Measurements from ENCODE around the gene MRAP.
"Not testable (repeated sequence)": the region's sequence is repeated elsewhere in the genome, so short reads cannot be mapped to it uniquely, and the experiment has no call there.

The MRAP gene

GRCh38 chr21:32298658-32299081, at the start of gene MRAP:
Gene MRAP, plus strand, starts transcription at chr21:32298855. Its CDS starts 117 bp downstream, at chr21:32298972.
- in situ Hi-C loops (cut with MboI; ENCODE audit: low sequenced_read_pairs), result no loop called here

GRCh38 chr21:32249511-32250280, 49.0 kb upstream of the MRAP start:
- in situ Hi-C loops (cut with MboI; ENCODE audit: low sequenced_read_pairs), result no loop called here

- in situ Hi-C loops (cut with MboI; ENCODE audit: low sequenced_read_pairs), result no loop called here
Measured at GRCh38 chr21:32252136-32252535, 46.5 kb upstream of the MRAP start.

GRCh38 chr21:32253215-32253641, 45.4 kb upstream of the MRAP start:
- in situ Hi-C loops (cut with MboI; ENCODE audit: low sequenced_read_pairs), result no loop called here

GRCh38 chr21:32256251-32256650, 42.4 kb upstream of the MRAP start:
- in situ Hi-C loops (cut with MboI; ENCODE audit: low sequenced_read_pairs), result no loop called here

- in situ Hi-C loops (cut with MboI; ENCODE audit: low sequenced_read_pairs), result no loop called here
Measured at GRCh38 chr21:32256873-32257620, 41.6 kb upstream of the MRAP start.

GRCh38 chr21:32257962-32258785, 40.5 kb upstream of the MRAP start:
- in situ Hi-C loops (cut with MboI; ENCODE audit: low sequenced_read_pairs), result no loop called here

- in situ Hi-C loops (cut with MboI; ENCODE audit: low sequenced_read_pairs), result not testable (repeated sequence)
Measured at GRCh38 chr21:32258786-32259048, 39.9 kb upstream of the MRAP start.

- in situ Hi-C loops (cut with MboI; ENCODE audit: low sequenced_read_pairs), result no loop called here
Measured at GRCh38 chr21:32260130-32260529, 38.5 kb upstream of the MRAP start.

- in situ Hi-C loops (cut with MboI; ENCODE audit: low sequenced_read_pairs), result no loop called here
Measured at GRCh38 chr21:32261929-32262328, 36.7 kb upstream of the MRAP start.

GRCh38 chr21:32265321-32265720, 33.3 kb upstream of the MRAP start:
- in situ Hi-C loops (cut with MboI; ENCODE audit: low sequenced_read_pairs), result not testable (repeated sequence)

GRCh38 chr21:32270748-32271147, 27.9 kb upstream of the MRAP start:
- in situ Hi-C loops (cut with MboI; ENCODE audit: low sequenced_read_pairs), result no loop called here

- in situ Hi-C loops (cut with MboI; ENCODE audit: low sequenced_read_pairs), result no loop called here
Measured at GRCh38 chr21:32276671-32277070, 22.0 kb upstream of the MRAP start.

GRCh38 chr21:32278103-32278502, 20.6 kb upstream of the MRAP start:
- in situ Hi-C loops (cut with MboI; ENCODE audit: low sequenced_read_pairs), result no loop called here

- in situ Hi-C loops (cut with MboI; ENCODE audit: low sequenced_read_pairs), result no loop called here
Measured at GRCh38 chr21:32278518-32279376, 19.9 kb upstream of the MRAP start, which contains the start of gene MIS18A. Gene MIS18A, minus strand, starts transcription at chr21:32279049. Its CDS starts 35 bp downstream, at chr21:32279014.

- in situ Hi-C loops (cut with MboI; ENCODE audit: low sequenced_read_pairs), result no loop called here
Measured at GRCh38 chr21:32279377-32279680, 19.3 kb upstream of the MRAP start.

- in situ Hi-C loops (cut with MboI; ENCODE audit: low sequenced_read_pairs), result no loop called here
Measured at GRCh38 chr21:32281531-32281930, 17.1 kb upstream of the MRAP start.

- in situ Hi-C loops (cut with MboI; ENCODE audit: low sequenced_read_pairs), result no loop called here
Measured at GRCh38 chr21:32282992-32283391, 15.7 kb upstream of the MRAP start.

GRCh38 chr21:32285476-32285875, 13.2 kb upstream of the MRAP start:
- in situ Hi-C loops (cut with MboI; ENCODE audit: low sequenced_read_pairs), result no loop called here

GRCh38 chr21:32297449-32297848, 1.2 kb upstream of the MRAP start:
- in situ Hi-C loops (cut with MboI; ENCODE audit: low sequenced_read_pairs), result no loop called here

GRCh38 chr21:32298148-32298559, 501 bp upstream of the MRAP start:
- in situ Hi-C loops (cut with MboI; ENCODE audit: low sequenced_read_pairs), result no loop called here
